Measurements from ENCODE around the gene TPM1. TPM values are rescaled to one million over a fixed set of nuclear protein-coding genes. Genes with fewer than 3 reads are reported as not detected.
"Not testable (repeated sequence)": the region's sequence is repeated elsewhere in the genome, so short reads cannot be mapped to it uniquely, and the experiment has no call there.

TPM1 gene
- 7.1 and 9.6 TPM in 2 replicates for total RNA-seq

- intact Hi-C loops (cut with micrococcal nuclease) = loop anchor here (10.0 kb wide), 1 partner anchor 977 kb away; the partner anchor contains the start of genes C2CD4A and VPS13C
Measured at GRCh38 chr15:63041974-63042876, at the start of gene TPM1. TSS of gene TPM1 (plus strand) at chr15:63042747. CDS start at chr15:63042830, 83 bp downstream.

- intact Hi-C loops (cut with micrococcal nuclease) = no loop called here
Measured at GRCh38 chr15:62993066-62993465, 49.5 kb upstream of the TPM1 start.

GRCh38 chr15:62993632-62994031, 48.9 kb upstream of the TPM1 start:
- intact Hi-C loops (cut with micrococcal nuclease) = not testable (repeated sequence)

GRCh38 chr15:62994439-62994838, 48.1 kb upstream of the TPM1 start:
- intact Hi-C loops (cut with micrococcal nuclease) = no loop called here

DNA sequence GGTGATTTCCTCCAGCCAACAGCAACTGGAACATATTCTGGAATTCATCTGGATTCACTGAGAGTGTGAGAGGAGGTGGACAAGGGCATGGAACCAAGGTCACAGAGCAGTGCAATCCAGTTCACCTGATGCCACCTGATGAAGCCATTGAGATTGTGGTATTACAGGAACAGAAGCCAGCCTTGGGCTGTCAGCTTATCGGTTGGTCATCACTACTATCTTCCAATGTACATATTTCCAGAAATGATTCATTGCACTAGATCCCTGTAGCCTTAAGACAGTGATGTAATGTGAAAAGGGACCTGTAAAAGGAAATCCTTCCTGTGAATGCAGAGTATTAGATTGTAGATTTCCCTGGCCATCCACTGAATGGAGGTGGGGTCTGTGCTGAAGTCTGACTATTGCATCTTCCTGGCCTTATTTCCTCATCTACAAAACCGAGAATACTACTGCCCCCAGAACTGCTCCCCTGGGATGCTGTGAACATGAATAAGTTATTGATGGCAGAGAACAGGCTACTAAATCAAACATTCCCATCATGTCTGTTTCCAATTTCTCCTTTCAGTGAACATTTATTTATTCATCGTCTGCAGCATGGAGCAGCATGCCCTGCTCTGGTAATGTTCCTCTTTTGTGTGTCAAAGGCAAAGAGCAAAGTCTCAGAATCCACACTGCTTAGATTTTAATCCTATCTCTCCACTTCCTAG, 47.4 kb upstream of the TPM1 start:
- intact Hi-C loops (cut with micrococcal nuclease) = no loop called here

GRCh38 chr15:62997441-62997840, 45.1 kb upstream of the TPM1 start:
- intact Hi-C loops (cut with micrococcal nuclease) = no loop called here

DNA sequence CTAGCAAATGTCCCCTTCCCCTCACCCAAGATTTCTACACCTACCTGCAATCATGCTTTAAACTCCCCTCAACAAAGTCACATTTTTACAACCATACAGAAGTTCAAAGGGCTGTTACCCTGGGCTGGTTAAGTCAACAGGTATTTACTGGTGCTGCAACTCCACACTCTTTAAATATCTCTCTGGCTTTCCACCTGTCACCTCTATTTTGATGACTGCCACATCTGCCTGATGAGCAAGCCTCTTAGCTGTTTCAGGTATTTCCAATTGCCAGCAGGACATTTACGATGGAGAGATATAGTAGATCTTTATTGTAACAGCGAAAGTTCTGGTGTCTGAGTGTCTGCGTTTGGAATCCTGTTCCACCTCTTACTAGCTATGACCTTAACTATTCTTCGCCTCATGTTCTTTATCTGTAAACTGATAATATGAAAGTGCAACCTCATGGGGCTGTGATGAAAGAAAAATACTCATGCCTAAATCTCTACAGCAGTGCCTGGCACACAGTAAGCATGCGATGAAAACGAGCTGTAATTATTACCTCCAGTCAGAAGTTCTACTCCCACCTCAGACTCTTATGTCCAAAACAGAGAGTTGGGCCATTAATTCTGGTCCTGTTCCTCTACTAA, 44.2 kb upstream of the TPM1 start:
- intact Hi-C loops (cut with micrococcal nuclease) = no loop called here

DNA sequence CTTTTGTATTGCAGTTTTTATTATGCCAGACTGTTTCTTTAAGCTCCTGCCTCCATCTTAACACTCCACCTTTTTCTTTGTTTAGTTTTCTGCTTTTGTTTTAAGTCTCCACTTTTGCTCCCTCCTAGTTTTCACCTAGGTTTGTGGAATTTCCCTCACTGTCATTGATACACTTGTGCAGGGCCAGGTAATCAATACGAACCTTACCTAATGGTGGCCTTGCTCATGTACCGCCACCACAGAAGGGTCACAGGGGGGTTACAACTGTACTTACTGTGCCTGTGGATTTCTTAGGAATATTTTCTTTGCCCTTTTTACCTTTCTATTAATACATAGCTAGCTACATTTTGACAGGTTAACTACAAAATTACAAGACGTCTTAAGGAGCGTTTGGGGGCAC, 43.4 kb upstream of the TPM1 start:
- intact Hi-C loops (cut with micrococcal nuclease) = no loop called here

DNA sequence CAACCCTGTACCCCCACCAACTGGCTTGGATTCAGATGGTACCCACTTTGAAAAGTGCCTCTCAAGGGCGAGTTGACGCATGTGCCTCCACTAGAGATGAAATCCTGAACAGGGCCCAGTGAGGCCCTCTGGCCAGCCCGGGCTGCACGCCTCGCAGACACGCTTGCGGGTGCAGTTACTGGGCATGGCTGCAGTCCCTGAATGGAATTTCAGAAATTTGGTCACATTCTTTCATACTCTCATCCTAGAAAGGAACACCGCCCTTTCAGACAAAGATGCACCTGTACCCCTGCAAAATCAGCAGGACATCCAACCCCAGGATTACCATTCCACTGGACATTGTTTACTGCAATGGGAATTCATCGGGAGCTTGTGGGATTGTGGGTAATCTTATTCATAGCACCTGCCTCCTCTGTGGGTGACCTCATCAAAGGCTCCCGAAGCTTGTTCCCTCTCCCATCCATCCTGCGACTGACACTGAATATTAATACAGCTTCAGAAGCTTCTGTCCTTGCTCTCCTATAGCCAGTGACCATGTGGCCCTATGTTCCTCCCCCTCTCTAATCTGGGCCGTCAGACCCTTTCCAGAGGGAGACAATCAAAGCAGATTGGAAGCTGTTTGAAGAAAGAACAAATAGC, 42.5 kb upstream of the TPM1 start:
- intact Hi-C loops (cut with micrococcal nuclease) = no loop called here

GRCh38 chr15:63000706-63001105, 41.8 kb upstream of the TPM1 start:
- intact Hi-C loops (cut with micrococcal nuclease) = no loop called here

DNA sequence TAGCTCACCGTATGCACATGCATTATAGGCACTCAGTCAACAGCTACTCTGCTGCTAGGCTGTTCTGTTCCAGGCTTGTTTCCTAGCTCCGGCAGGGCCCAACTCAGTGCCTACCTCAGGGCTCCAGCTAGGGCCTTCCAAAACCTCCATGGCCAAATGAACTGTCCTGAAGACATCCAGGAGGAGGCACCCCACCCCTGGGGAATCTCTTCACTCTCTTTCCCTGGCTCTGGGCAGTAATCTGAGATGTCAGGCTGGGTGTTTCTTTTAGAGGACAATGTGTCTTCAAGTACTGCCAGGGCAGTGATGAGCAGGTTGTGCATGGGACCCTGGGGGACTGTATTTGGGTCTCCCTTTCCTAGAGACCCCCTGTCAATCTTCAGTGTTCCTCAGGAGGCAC, 38.3 kb upstream of the TPM1 start:
- intact Hi-C loops (cut with micrococcal nuclease) = no loop called here

- intact Hi-C loops (cut with micrococcal nuclease) = no loop called here
Measured at GRCh38 chr15:63006032-63006878, 36.3 kb upstream of the TPM1 start.

DNA sequence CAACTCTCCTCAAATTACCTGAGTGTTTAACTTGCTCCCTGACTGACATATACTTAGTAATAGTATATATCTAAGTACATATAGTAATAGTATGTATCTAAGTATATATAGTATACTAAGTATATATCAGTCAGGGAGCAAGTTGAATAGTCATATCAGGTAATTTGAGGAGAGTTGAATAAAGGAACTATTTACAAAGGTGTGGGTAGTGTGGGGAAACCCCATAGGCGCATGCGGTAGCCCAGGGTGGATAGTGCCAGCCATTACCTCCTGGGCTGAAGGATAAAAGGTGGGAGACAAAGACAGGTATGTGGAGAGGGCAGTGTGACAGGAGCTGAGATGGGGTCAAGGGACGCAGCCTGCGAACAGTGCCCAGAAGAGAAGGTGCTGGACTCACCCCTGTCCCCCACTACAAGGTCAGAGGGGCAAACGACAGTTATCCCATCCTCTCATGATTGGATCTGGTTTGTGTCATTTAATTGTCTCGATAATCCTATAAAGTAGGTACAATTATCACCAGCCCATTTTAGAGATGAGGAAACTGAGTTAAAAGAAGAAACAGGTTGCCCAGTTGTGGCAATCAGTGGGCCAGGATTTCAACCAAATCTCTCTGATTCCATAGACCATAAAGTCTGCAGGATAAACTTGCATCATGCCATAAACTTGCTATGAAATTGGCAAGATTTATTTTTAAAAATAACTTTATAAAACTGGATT, 34.1 kb upstream of the TPM1 start:
- intact Hi-C loops (cut with micrococcal nuclease) = no loop called here

GRCh38 chr15:63010386-63010785, 32.2 kb upstream of the TPM1 start:
- intact Hi-C loops (cut with micrococcal nuclease) = no loop called here

GRCh38 chr15:63010920-63011693, 31.4 kb upstream of the TPM1 start:
- intact Hi-C loops (cut with micrococcal nuclease) = no loop called here

GRCh38 chr15:63012444-63012843, 30.1 kb upstream of the TPM1 start:
- intact Hi-C loops (cut with micrococcal nuclease) = no loop called here

- intact Hi-C loops (cut with micrococcal nuclease) = no loop called here
Measured at GRCh38 chr15:63013052-63013808, 29.3 kb upstream of the TPM1 start.

DNA sequence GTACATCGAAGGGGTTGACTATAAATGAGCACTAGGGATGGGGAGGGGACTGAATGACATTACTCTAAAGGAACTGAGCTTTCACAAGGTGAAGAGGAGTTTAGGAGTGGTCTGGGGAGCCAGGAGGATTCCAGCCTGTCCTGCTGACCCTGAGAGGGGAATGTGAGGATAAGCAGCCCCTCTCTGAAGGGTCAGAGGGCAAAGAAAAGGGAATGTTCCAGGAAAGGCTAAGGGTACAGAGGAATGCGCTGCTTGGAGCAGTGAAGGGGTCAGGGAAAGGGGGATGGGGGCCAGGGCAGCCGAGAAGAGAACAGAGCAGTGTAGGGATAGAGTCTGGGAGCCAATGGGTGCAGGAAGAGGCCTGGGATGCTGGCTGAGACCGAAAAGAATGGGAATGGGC, 28.0 kb upstream of the TPM1 start:
- intact Hi-C loops (cut with micrococcal nuclease) = no loop called here
